Activated CD8-positive, alpha-beta memory T cell treated with anti-CD3 and anti-CD28 coated beads, Interleukin-2, amount 50 U/mL, for 48 hours (primary cell): ENCODE results near the gene CAMTA1.

Source experiments
- DNase-seq: peaks from one replicate; pipeline ENCODE4 v3.0.0-alpha.2; 2020

CAMTA1 gene

GRCh38 chr1:7012461-7012924 is 227.2 kb downstream of the CAMTA1 start:
- no peak for DNase-seq

GRCh38 chr1:7013833-7014639 is 228.8 kb downstream of the CAMTA1 start:
- DNase-seq, result no peak

GRCh38 chr1:7014640-7014930 is 229.3 kb downstream of the CAMTA1 start:
- DNase-seq, result no peak

GRCh38 chr1:7015022-7015421 is 229.8 kb downstream of the CAMTA1 start:
- DNase-seq, result no peak

GRCh38 chr1:7018351-7018750 is 233.1 kb downstream of the CAMTA1 start:
- no peak for DNase-seq

- DNase-seq, result no peak
These were observed 233.6 kb downstream of the CAMTA1 start for GRCh38 chr1:7018826-7019225.

- DNase-seq, result no peak
These were observed 234.3 kb downstream of the CAMTA1 start for GRCh38 chr1:7019510-7019909.

GRCh38 chr1:7022058-7022457 is 236.8 kb downstream of the CAMTA1 start:
- DNase-seq, result no peak

GRCh38 chr1:7025013-7025412 is 239.8 kb downstream of the CAMTA1 start:
- no peak for DNase-seq

- DNase-seq, result no peak
These were observed 240.9 kb downstream of the CAMTA1 start for GRCh38 chr1:7026169-7026568.

GRCh38 chr1:7032992-7033391 is 247.7 kb downstream of the CAMTA1 start:
- no peak for DNase-seq

GRCh38 chr1:7036386-7036785 is 251.1 kb downstream of the CAMTA1 start:
- no peak for DNase-seq

- DNase-seq, result no peak
These were observed 254.5 kb downstream of the CAMTA1 start for GRCh38 chr1:7039590-7040220.

- no peak for DNase-seq
These were observed 255.9 kb downstream of the CAMTA1 start for GRCh38 chr1:7040969-7041695.

- DNase-seq, result no peak
These were observed 257.3 kb downstream of the CAMTA1 start for GRCh38 chr1:7042322-7043190.

GRCh38 chr1:7043191-7043549 is 257.9 kb downstream of the CAMTA1 start:
- DNase-seq, result no peak

- DNase-seq, result no peak
These were observed 258.7 kb downstream of the CAMTA1 start for GRCh38 chr1:7043719-7044535.

- no peak for DNase-seq
These were observed 260.6 kb downstream of the CAMTA1 start for GRCh38 chr1:7045897-7046296.

GRCh38 chr1:7046314-7046713 is 261.1 kb downstream of the CAMTA1 start:
- DNase-seq, result no peak

GRCh38 chr1:7046891-7047290 is 261.6 kb downstream of the CAMTA1 start:
- DNase-seq, result no peak

- DNase-seq, result no peak
These were observed 262.6 kb downstream of the CAMTA1 start for GRCh38 chr1:7047866-7048265.

- no peak for DNase-seq
These were observed 263.1 kb downstream of the CAMTA1 start for GRCh38 chr1:7048395-7048794.
